A673 (cell line): Measurements from ENCODE around the gene RALA. TPM values are rescaled to one million over a fixed set of nuclear protein-coding genes. Genes with fewer than 3 reads are reported as not detected.

Source experiments
- BruUV-seq: library from RNA; stranded (reverse); fragments of 400-500 nt; replicated peaks from 2 replicates; lab custom pipeline; 2021; lab: Mats Ljungman, UMichigan
- CTCF ChIA-PET: fragments of 300-600 bp; sonication (Branson Sonifier 250); formaldehyde crosslinking; loops from one replicate; lab custom pipeline; 2022; ENCODE audit warnings: antibody characterized with exemption; lab: Charles Lee
- POLR2A ChIA-PET: fragments of 300-600 bp; sonication (Branson Sonifier 250); formaldehyde crosslinking; loops from one replicate; lab custom pipeline; 2022; ENCODE audit warnings: antibody characterized with exemption; ENCODE audit not compliant: low non-redundant PET; lab: Charles Lee
- DNase-seq: peaks from one replicate; pipeline ENCODE4 v3.0.0-alpha.2; 2015; ENCODE audit warnings: low spot score
- H3K27ac ChIP-seq: fragments of 200-600 bp; sonication (generic); 2 replicates; pipeline ENCODE4 v1.5.1; 2016; ENCODE audit warnings: mixed run types, low read depth, mild to moderate bottlenecking, mixed read lengths, antibody characterized with exemption, low read length; ENCODE audit not compliant: poor library complexity, severe bottlenecking
- H3K27me3 ChIP-seq: fragments of 200-600 bp; sonication (generic); replicated peaks from 2 replicates; pipeline ENCODE4 v1.6.1; 2017; ENCODE audit warnings: mixed run types, low read depth, mild to moderate bottlenecking, mixed read lengths, antibody characterized with exemption, low read length; ENCODE audit not compliant: insufficient read depth, poor library complexity
- H3K36me3 ChIP-seq: fragments of 200-600 bp; sonication (generic); 2 replicates; pipeline ENCODE4 v1.6.1; 2016; ENCODE audit warnings: mixed run types, mild to moderate bottlenecking, mixed read lengths, antibody characterized with exemption, low read length; ENCODE audit not compliant: insufficient read depth, poor library complexity, severe bottlenecking
- H3K4me1 ChIP-seq: fragments of 200-600 bp; sonication (generic); 2 replicates; pipeline ENCODE4 v1.6.1; 2017; ENCODE audit warnings: mixed run types, mild to moderate bottlenecking, mixed read lengths, antibody characterized with exemption, low read length; ENCODE audit not compliant: insufficient read depth, poor library complexity, severe bottlenecking
- H3K4me3 ChIP-seq: fragments of 200-600 bp; sonication (generic); 2 replicates; pipeline ENCODE4 v1.5.1; 2016; ENCODE audit warnings: low read depth, mixed run types, mild to moderate bottlenecking, mixed read lengths, low read length; ENCODE audit not compliant: poor library complexity, severe bottlenecking
- H3K9me3 ChIP-seq: fragments of 200-600 bp; sonication (generic); 2 replicates; pipeline ENCODE4 v1.6.1; 2016; ENCODE audit warnings: mixed run types, low read depth, mild to moderate bottlenecking, mixed read lengths, antibody characterized with exemption, low read length; ENCODE audit not compliant: poor library complexity, severe bottlenecking
- EZH2 ChIP-seq: fragments of 200-600 bp; sonication (generic); IDR thresholded peaks from 2 replicates; pipeline ENCODE4 v1.6.1; 2017; ENCODE audit warnings: borderline replicate concordance, low read depth, mild to moderate bottlenecking, mixed read lengths, antibody characterized with exemption, low read length; ENCODE audit not compliant: poor library complexity, severe bottlenecking
- intact Hi-C: fragments of 100-400 bp; cut with micrococcal nuclease; formaldehyde crosslinking; loops from one replicate; pipeline ENCODE4 v1.10.0; 2022; ENCODE audit not compliant: unreplicated experiment
- total RNA-seq: library from RNA; stranded (reverse); gene quantifications from 2 replicates; pipeline ENCODE4 v1.2.3, GENCODE V29; 2021
- TF ChIP-seq, protein P1 (sequence below): fragments of 300-800, 200-600 bp; sonication (generic); conservative IDR thresholded peaks from 2 replicates; pipeline ENCODE4 v1.5.1; 2017; ENCODE audit warnings: low read depth, mild to moderate bottlenecking, antibody characterized with exemption, low read length, moderate library complexity, mixed read lengths

Gene RALA
- total RNA-seq, 1 experiment from 2014 or later, result 33.9 TPM

DNA sequence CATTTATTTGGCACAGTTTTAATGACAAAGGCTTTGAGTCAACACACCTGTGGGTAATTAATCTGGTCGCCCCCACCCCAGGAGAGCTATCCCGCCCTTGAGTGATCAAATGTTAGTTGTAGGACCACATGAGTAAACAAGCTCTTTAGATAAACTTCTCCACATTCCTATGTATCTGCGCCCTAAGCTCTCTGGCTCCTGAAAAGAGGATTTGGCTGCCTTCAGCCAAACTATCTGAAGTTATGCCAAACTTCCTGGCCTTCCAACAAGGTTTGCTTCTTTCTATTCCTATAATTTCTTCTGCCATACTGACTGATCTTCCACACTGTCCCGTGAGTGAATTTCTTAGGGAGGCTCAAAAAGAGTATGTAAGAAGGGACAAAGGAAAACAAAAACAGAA is 134.2 kb downstream of the RALA start:
- no peak for DNase-seq
- Histone ChIP-seq H3K27me3 (no peaks in the 10 kb centered on the region), H3K9me3 (no peaks in the 10 kb centered on the region), H3K27ac (no peak overlapping the region), H3K4me3 (no peak overlapping the region), H3K36me3 (no peaks in the 10 kb centered on the region), H3K4me1 (peaks cover 13% of the 10 kb centered on the region)
- intact Hi-C loops, result no loop called here
- ChIA-PET CTCF (no interaction called here), POLR2A (no interaction called here)
- TF ChIP-seq, protein P1, sequence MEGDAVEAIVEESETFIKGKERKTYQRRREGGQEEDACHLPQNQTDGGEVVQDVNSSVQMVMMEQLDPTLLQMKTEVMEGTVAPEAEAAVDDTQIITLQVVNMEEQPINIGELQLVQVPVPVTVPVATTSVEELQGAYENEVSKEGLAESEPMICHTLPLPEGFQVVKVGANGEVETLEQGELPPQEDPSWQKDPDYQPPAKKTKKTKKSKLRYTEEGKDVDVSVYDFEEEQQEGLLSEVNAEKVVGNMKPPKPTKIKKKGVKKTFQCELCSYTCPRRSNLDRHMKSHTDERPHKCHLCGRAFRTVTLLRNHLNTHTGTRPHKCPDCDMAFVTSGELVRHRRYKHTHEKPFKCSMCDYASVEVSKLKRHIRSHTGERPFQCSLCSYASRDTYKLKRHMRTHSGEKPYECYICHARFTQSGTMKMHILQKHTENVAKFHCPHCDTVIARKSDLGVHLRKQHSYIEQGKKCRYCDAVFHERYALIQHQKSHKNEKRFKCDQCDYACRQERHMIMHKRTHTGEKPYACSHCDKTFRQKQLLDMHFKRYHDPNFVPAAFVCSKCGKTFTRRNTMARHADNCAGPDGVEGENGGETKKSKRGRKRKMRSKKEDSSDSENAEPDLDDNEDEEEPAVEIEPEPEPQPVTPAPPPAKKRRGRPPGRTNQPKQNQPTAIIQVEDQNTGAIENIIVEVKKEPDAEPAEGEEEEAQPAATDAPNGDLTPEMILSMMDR, result no peak
- no peak for TF ChIP-seq EZH2
- no TSS peak for BruUV-seq

Other genes with a start within 250 kb of the RALA start
- gene YAE1, start 57.2 kb upstream of the RALA start, total RNA-seq, result 26.7 and 29.1 TPM in 2 replicates